ENCODE results near the gene RNF222. TPM values are rescaled to one million over a fixed set of nuclear protein-coding genes. Genes with fewer than 3 reads are reported as not detected.

The RNF222 gene
- total and polyA plus RNA-seq, 2 donors (not counting 1 experiment from before 2014, with no cell fraction given), result not detected

DNA sequence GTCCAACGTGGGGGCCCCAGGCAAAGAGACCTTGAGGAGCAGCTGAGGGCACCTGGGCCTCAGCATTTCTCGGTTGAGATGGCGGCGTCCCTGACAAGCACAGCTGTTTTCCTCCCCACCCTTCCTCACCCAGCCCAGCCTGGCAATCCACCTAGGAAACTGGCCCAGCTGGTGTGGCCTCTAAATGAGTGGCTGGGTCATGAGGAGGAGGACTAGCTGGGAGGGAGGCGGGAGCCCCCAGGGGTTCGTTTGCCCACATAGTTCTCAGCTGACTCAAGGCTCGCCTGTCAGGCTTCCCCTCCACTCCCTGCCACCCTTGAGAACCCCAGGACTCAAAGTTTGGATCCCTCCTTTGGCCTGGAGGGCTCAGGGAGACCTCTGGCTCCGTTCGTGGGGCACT, 5.9 kb downstream of the RNF222 start:
- H2AFZ ChIP-seq (ENCODE audit: low read length), result no peak overlapping the region
- no peaks in the 10 kb centered on the region for H4K20me1 ChIP-seq (ENCODE audit: control insufficient read depth, extremely low read depth, insufficient read depth, low read length)
- H3K36me3 ChIP-seq (ENCODE audit: control insufficient read depth, insufficient read depth, low read length), result no peaks in the 10 kb centered on the region
- H3K9me3 ChIP-seq (ENCODE audit: control insufficient read depth, insufficient read depth, low read depth, low read length), result no peaks in the 10 kb centered on the region
- H3K4me2 ChIP-seq (ENCODE audit: extremely low read depth, insufficient read depth, low read length), result no peak overlapping the region
- DNase-seq (ENCODE audit: low read depth in 2 of 2), result no peak
- H3K9ac ChIP-seq (ENCODE audit: insufficient read depth, low read length), result no peak overlapping the region
- no peaks in the 10 kb centered on the region for H3K4me1 ChIP-seq (ENCODE audit: control insufficient read depth, extremely low read depth, insufficient read depth, low read length)
- no peak overlapping the region for H3K27ac ChIP-seq (ENCODE audit: insufficient read depth, low read length)
- H3K4me3 ChIP-seq (replicated peaks in 1 of 4; ENCODE audit: control extremely low read depth in 1 of 4, insufficient read depth in 1 of 4, low read depth in 3 of 4, low read length in 4 of 4), result no peak overlapping the region
- no peaks in the 10 kb centered on the region for H3K79me2 ChIP-seq (ENCODE audit: control insufficient read depth, insufficient read depth, low read length)
- TF ChIP-seq EZH2 (IDR thresholded peaks at IDR 0.05; ENCODE audit: low read length, missing control alignments), result no peak
- TF ChIP-seq, protein P1, sequence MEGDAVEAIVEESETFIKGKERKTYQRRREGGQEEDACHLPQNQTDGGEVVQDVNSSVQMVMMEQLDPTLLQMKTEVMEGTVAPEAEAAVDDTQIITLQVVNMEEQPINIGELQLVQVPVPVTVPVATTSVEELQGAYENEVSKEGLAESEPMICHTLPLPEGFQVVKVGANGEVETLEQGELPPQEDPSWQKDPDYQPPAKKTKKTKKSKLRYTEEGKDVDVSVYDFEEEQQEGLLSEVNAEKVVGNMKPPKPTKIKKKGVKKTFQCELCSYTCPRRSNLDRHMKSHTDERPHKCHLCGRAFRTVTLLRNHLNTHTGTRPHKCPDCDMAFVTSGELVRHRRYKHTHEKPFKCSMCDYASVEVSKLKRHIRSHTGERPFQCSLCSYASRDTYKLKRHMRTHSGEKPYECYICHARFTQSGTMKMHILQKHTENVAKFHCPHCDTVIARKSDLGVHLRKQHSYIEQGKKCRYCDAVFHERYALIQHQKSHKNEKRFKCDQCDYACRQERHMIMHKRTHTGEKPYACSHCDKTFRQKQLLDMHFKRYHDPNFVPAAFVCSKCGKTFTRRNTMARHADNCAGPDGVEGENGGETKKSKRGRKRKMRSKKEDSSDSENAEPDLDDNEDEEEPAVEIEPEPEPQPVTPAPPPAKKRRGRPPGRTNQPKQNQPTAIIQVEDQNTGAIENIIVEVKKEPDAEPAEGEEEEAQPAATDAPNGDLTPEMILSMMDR (conservative IDR thresholded peaks at IDR 0.05 in 1 of 2, IDR thresholded peaks at IDR 0.05 in 1 of 2; ENCODE audit: low read depth in 1 of 2, low read length in 2 of 2), result no peak
- H3K27me3 ChIP-seq (ENCODE audit: control insufficient read depth, insufficient read depth, low read length), result peaks cover 11% of the 10 kb centered on the region

- no peak overlapping the region for H2AFZ ChIP-seq (ENCODE audit: low read length)
- no peak overlapping the region for H3K9ac ChIP-seq (ENCODE audit: insufficient read depth, low read length)
- H3K27ac ChIP-seq (ENCODE audit: insufficient read depth, low read length), result no peak overlapping the region
- no peaks in the 10 kb centered on the region for H4K20me1 ChIP-seq (ENCODE audit: control insufficient read depth, extremely low read depth, insufficient read depth, low read length)
- H3K36me3 ChIP-seq (ENCODE audit: control insufficient read depth, insufficient read depth, low read length), result no peaks in the 10 kb centered on the region
- peaks cover 11% of the 10 kb centered on the region for H3K4me1 ChIP-seq (ENCODE audit: control insufficient read depth, extremely low read depth, insufficient read depth, low read length)
- no peak overlapping the region for H3K4me3 ChIP-seq (replicated peaks in 1 of 4; ENCODE audit: control extremely low read depth in 1 of 4, insufficient read depth in 1 of 4, low read depth in 3 of 4, low read length in 4 of 4)
- no peak overlapping the region for H3K4me2 ChIP-seq (ENCODE audit: extremely low read depth, insufficient read depth, low read length)
- DNase-seq (ENCODE audit: low read depth in 2 of 2), result no peak
- no peak for TF ChIP-seq EZH2 (IDR thresholded peaks at IDR 0.05; ENCODE audit: low read length, missing control alignments)
- TF ChIP-seq, protein P1 (conservative IDR thresholded peaks at IDR 0.05 in 1 of 2, IDR thresholded peaks at IDR 0.05 in 1 of 2; ENCODE audit: low read depth in 1 of 2, low read length in 2 of 2), result no peak
- no peaks in the 10 kb centered on the region for H3K9me3 ChIP-seq (ENCODE audit: control insufficient read depth, insufficient read depth, low read depth, low read length)
- no peaks in the 10 kb centered on the region for H3K79me2 ChIP-seq (ENCODE audit: control insufficient read depth, insufficient read depth, low read length)
- no peaks in the 10 kb centered on the region for H3K27me3 ChIP-seq (ENCODE audit: control insufficient read depth, insufficient read depth, low read length)
Observed at GRCh38 chr17:8387914-8388651, 9.5 kb downstream of the RNF222 start.

DNA sequence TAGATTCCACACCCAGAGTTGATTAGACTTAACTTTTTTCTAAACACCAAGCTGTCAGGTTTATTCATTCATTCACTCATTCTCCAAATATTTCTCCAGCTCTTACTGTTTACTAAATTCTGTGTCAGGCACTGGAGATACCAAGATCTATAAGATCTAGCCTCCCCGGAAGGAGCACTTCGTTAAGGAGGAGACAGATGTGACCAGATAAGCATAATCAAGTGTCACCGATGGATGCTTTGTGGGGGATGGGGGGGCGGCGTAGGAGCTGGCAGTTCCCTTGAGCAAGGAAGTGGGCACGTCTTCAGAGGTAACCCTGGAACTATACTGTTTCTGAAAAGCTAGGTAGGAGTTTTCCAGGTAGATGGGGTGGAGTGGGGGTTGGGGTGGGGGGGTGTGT, 10.8 kb downstream of the RNF222 start:
- Histone ChIP-seq H3K27me3 (ENCODE audit: control insufficient read depth, insufficient read depth, low read length) (no peaks in the 10 kb centered on the region), H4K20me1 (ENCODE audit: control insufficient read depth, extremely low read depth, insufficient read depth, low read length) (no peaks in the 10 kb centered on the region), H3K9ac (ENCODE audit: insufficient read depth, low read length) (no peak overlapping the region), H3K27ac (ENCODE audit: insufficient read depth, low read length) (no peak overlapping the region), H3K9me3 (ENCODE audit: control insufficient read depth, insufficient read depth, low read depth, low read length) (no peaks in the 10 kb centered on the region), H3K4me2 (ENCODE audit: extremely low read depth, insufficient read depth, low read length) (no peak overlapping the region), H3K36me3 (ENCODE audit: control insufficient read depth, insufficient read depth, low read length) (no peaks in the 10 kb centered on the region), H3K4me1 (ENCODE audit: control insufficient read depth, extremely low read depth, insufficient read depth, low read length) (peaks cover 11% of the 10 kb centered on the region), H3K4me3 (replicated peaks in 1 of 4; ENCODE audit: control extremely low read depth in 1 of 4, insufficient read depth in 1 of 4, low read depth in 3 of 4, low read length in 4 of 4) (no peak overlapping the region), H2AFZ (ENCODE audit: low read length) (no peak overlapping the region), H3K79me2 (ENCODE audit: control insufficient read depth, insufficient read depth, low read length) (peaks cover 9% of the 10 kb centered on the region)
- no peak for TF ChIP-seq EZH2 (IDR thresholded peaks at IDR 0.05; ENCODE audit: low read length, missing control alignments)
- TF ChIP-seq, protein P1 (conservative IDR thresholded peaks at IDR 0.05 in 1 of 2, IDR thresholded peaks at IDR 0.05 in 1 of 2; ENCODE audit: low read depth in 1 of 2, low read length in 2 of 2), result no peak
- DNase-seq (ENCODE audit: low read depth in 2 of 2), result no peak

All from fibroblast of lung (primary cell).